OCI-LY7 (cell line): ENCODE results near the gene DPPA4. TPM values are rescaled to one million over a fixed set of nuclear protein-coding genes. Genes with fewer than 3 reads are reported as not detected.

Experiments used
- BruUV-seq: library from RNA; stranded (reverse); fragments of 400-500 nt; replicated peaks from 2 replicates; lab custom pipeline; 2021; lab: Mats Ljungman, UMichigan
- CTCF ChIA-PET: fragments of 300-600 bp; sonication (Branson Sonifier 250); formaldehyde crosslinking; loops from one replicate; lab custom pipeline; 2022; ENCODE audit warnings: antibody characterized with exemption; ENCODE audit not compliant: unreplicated experiment; lab: Charles Lee
- POLR2A ChIA-PET: fragments of 300-600 bp; sonication (Branson Sonifier 250); formaldehyde crosslinking; loops from one replicate; lab custom pipeline; 2022; ENCODE audit warnings: antibody characterized with exemption; lab: Charles Lee
- DNase-seq: peaks from one replicate; pipeline ENCODE4 v3.0.0-alpha.2; 2015; ENCODE audit warnings: low spot score
- H2AFZ ChIP-seq: fragments of 200-600 bp; sonication (generic), shearing (Covaris generic); 2 replicates; pipeline ENCODE4 v1.6.1; 2014; ENCODE audit warnings: mild to moderate bottlenecking, antibody characterized with exemption, low read length, moderate library complexity
- H3K27ac ChIP-seq: fragments of 200-600 bp; sonication (generic); 2 replicates; pipeline ENCODE4 v1.5.1; 2014; ENCODE audit warnings: mixed run types, low read depth, mild to moderate bottlenecking, moderate library complexity, low read length, inconsistent platforms; ENCODE audit not compliant: poor library complexity, severe bottlenecking
- H3K36me3 ChIP-seq: fragments of 200-600 bp; sonication (generic); 2 replicates; pipeline ENCODE4 v1.6.1; 2014; ENCODE audit warnings: mild to moderate bottlenecking, antibody characterized with exemption, low read length, moderate library complexity, mixed read lengths; ENCODE audit not compliant: insufficient read depth
- H3K4me1 ChIP-seq: fragments of 200-600 bp; sonication (generic); 2 replicates; pipeline ENCODE4 v1.5.1; 2014; ENCODE audit warnings: mild to moderate bottlenecking, low read length; ENCODE audit not compliant: insufficient read depth, poor library complexity, severe bottlenecking
- H3K4me2 ChIP-seq: fragments of 200-600 bp; sonication (generic); 2 replicates; pipeline ENCODE4 v1.6.1; 2014; ENCODE audit warnings: mild to moderate bottlenecking, low read length
- H3K4me3 ChIP-seq: fragments of 200-600 bp; sonication (generic); 2 replicates; pipeline ENCODE4 v1.5.1; 2014; ENCODE audit warnings: mild to moderate bottlenecking, low read depth, low read length; ENCODE audit not compliant: poor library complexity, severe bottlenecking
- H3K79me2 ChIP-seq: fragments of 200-600 bp; sonication (generic); 2 replicates; pipeline ENCODE4 v1.6.1; 2016; ENCODE audit warnings: low read depth, mild to moderate bottlenecking, low read length, moderate library complexity, mixed read lengths; ENCODE audit not compliant: insufficient read depth
- H3K9me2 ChIP-seq: fragments of 200-600 bp; sonication (generic); 2 replicates; pipeline ENCODE4 v1.6.1; 2016; ENCODE audit warnings: mild to moderate bottlenecking, low read length, mixed read lengths; ENCODE audit not compliant: insufficient read depth
- H3K9me3 ChIP-seq: fragments of 200-600 bp; sonication (generic); 2 replicates; pipeline ENCODE4 v1.6.1; 2014; ENCODE audit warnings: mild to moderate bottlenecking, mixed run types, low read length, mixed read lengths
- H4K20me1 ChIP-seq: fragments of 200-600 bp; sonication (generic); 2 replicates; pipeline ENCODE4 v1.6.1; 2014; ENCODE audit warnings: mild to moderate bottlenecking, antibody characterized with exemption, low read length, moderate library complexity, mixed read lengths; ENCODE audit not compliant: insufficient read depth
- CTCF ChIP-seq: fragments of 200-600 bp; sonication (generic); conservative IDR thresholded peaks from 2 replicates; pipeline ENCODE4 v1.5.1; 2014; ENCODE audit warnings: mild to moderate bottlenecking, antibody characterized with exemption, low read length, moderate library complexity, mixed read lengths
- EZH2phosphoT487 ChIP-seq: fragments of 200-600 bp; sonication (generic); IDR thresholded peaks from 2 replicates; pipeline ENCODE4 v1.6.1; 2018; ENCODE audit warnings: low read depth, borderline replicate concordance, mild to moderate bottlenecking, mixed run types, antibody characterized with exemption, low read length, moderate library complexity, mixed read lengths
- intact Hi-C: fragments of 100-400 bp; cut with micrococcal nuclease; formaldehyde crosslinking; loops from one replicate; pipeline ENCODE4 v1.10.0; 2022; ENCODE audit not compliant: unreplicated experiment
- total RNA-seq, 2 experiments: library from RNA; depleted of rRNA in 1 of 2; stranded (reverse); fragments of >200 nt in 1 of 2; shearing (Covaris generic) in 1 of 2; gene quantifications; 2 replicates each; pipeline ENCODE4 v1.2.3, GENCODE V29; 2014 to 2022

The DPPA4 gene
- total RNA-seq, 2 experiments from 2014 or later = not detected

- TF ChIP-seq CTCF (no peak), EZH2phosphoT487 (no peak)
- no peaks in the 10 kb centered on the region for H3K4me1 ChIP-seq
- ChIA-PET POLR2A (interaction anchor here (0.5 kb wide), 1 partner anchor 26 kb away, joined by 3 read pairs; no protein-coding TSS in a partner anchor), CTCF (no interaction called here)
- H2AFZ ChIP-seq = no peak overlapping the region
- DNase-seq = no peak
- H3K4me3 ChIP-seq = no peak overlapping the region
- H3K36me3 ChIP-seq = no peaks in the 10 kb centered on the region
- H3K9me2 ChIP-seq = no peaks in the 10 kb centered on the region
- intact Hi-C loops = no loop called here
- H3K9me3 ChIP-seq = no peaks in the 10 kb centered on the region
- H4K20me1 ChIP-seq = no peaks in the 10 kb centered on the region
- no peak overlapping the region for H3K4me2 ChIP-seq
- H3K79me2 ChIP-seq = no peaks in the 10 kb centered on the region
- no peak overlapping the region for H3K27ac ChIP-seq
- no TSS peak for BruUV-seq
Observed at GRCh38 chr3:109325109-109325508, 12.2 kb downstream of the DPPA4 start.

GRCh38 chr3:109316162-109316730 lies 21.1 kb downstream of the DPPA4 start, which contains the start of gene DPPA2:
DPPA2 (minus strand) TSS chr3:109316517; CDS start chr3:109314542, 1,975 bp downstream.
- no peaks in the 10 kb centered on the region for H3K36me3 ChIP-seq
- ChIA-PET CTCF (no interaction called here), POLR2A (no interaction called here)
- H2AFZ ChIP-seq = no peak within 1 kb of the TSS
- no peak within 1 kb of the TSS for H3K4me3 ChIP-seq
- TF ChIP-seq CTCF (no peak), EZH2phosphoT487 (no peak)
- no peaks in the 10 kb centered on the region for H3K9me3 ChIP-seq
- H3K79me2 ChIP-seq = no peaks in the 10 kb centered on the region
- H4K20me1 ChIP-seq = no peaks in the 10 kb centered on the region
- no peaks in the 10 kb centered on the region for H3K9me2 ChIP-seq
- H3K27ac ChIP-seq = no peak within 1 kb of the TSS
- H3K4me1 ChIP-seq = no peaks in the 10 kb centered on the region
- intact Hi-C loops = no loop called here
- no peak within 1 kb of the TSS for H3K4me2 ChIP-seq
- no TSS peak for BruUV-seq
- no peak for DNase-seq

- ChIA-PET CTCF (no interaction called here), POLR2A (interaction anchor here (0.5 kb wide), 1 partner anchor 31 kb away, joined by 3 read pairs; no protein-coding TSS in a partner anchor)
- no peaks in the 10 kb centered on the region for H3K9me3 ChIP-seq
- no peak overlapping the region for H2AFZ ChIP-seq
- DNase-seq = no peak
- no peaks in the 10 kb centered on the region for H3K4me1 ChIP-seq
- H3K36me3 ChIP-seq = no peaks in the 10 kb centered on the region
- H4K20me1 ChIP-seq = no peaks in the 10 kb centered on the region
- TF ChIP-seq CTCF (no peak), EZH2phosphoT487 (no peak)
- no TSS peak for BruUV-seq
- no peak overlapping the region for H3K4me3 ChIP-seq
- H3K79me2 ChIP-seq = no peaks in the 10 kb centered on the region
- intact Hi-C loops = no loop called here
- H3K27ac ChIP-seq = no peak overlapping the region
- H3K9me2 ChIP-seq = no peaks in the 10 kb centered on the region
- H3K4me2 ChIP-seq = no peak overlapping the region
Observed at GRCh38 chr3:109313061-109313460, 24.3 kb downstream of the DPPA4 start.
